K562 (cell line): ENCODE results near the gene HEATR3. TPM values are rescaled to one million over a fixed set of nuclear protein-coding genes. Genes with fewer than 3 reads are reported as not detected.
A peak's percentile ranks its signal among the peaks of the same experiment; 100 is the strongest.

Experiments used
- ATF3 ChIP-seq, 2 experiments: fragments of 450-650 bp in 1 of 2; sonication (generic) in 1 of 2; formaldehyde crosslinking in 1 of 2; IDR thresholded peaks in 1 of 2; conservative IDR thresholded peaks in 1 of 2; 2 replicates each; pipeline versions ENCODE4 v1.6.1 to v1.8.1; 2016 to 2023; ENCODE audit warnings: mild to moderate bottlenecking in 2 of 2, moderate library complexity in 2 of 2, inconsistent platforms in 1 of 2, missing genetic modification reagents in 1 of 2
- CBFA2T3 ChIP-seq: fragments of 450-650 bp; IDR thresholded peaks from 2 replicates; pipeline ENCODE4 v1.6.1; 2017
- FIP1L1 ChIP-seq: fragments of 200-400 bp; formaldehyde crosslinking; IDR thresholded peaks from 2 replicates; pipeline ENCODE4 v1.6.1; 2018; ENCODE audit warnings: mild to moderate bottlenecking, low read depth, low read length; ENCODE audit not compliant: poor library complexity, severe bottlenecking
- GATAD2B ChIP-seq: fragments of 450-650 bp; IDR thresholded peaks from 2 replicates; pipeline ENCODE4 v1.6.1; 2017; ENCODE audit warnings: mild to moderate bottlenecking, borderline replicate concordance
- HDAC1 ChIP-seq, 2 experiments: fragments of 450-650 bp; IDR thresholded peaks; 2 replicates each; pipeline ENCODE4 v1.6.1; 2016 to 2017; ENCODE audit warnings: inconsistent platforms in 1 of 2, mild to moderate bottlenecking in 1 of 2, moderate library complexity in 1 of 2
- HDGF ChIP-seq: fragments of 450-650 bp; IDR thresholded peaks from 2 replicates; pipeline ENCODE4 v1.6.1; 2016
- MTF1 ChIP-seq: fragments of 250-450 bp; sonication (Bioruptor Pico); IDR thresholded peaks from 2 replicates; pipeline ENCODE4 v1.9.0; 2021; ENCODE audit warnings: moderate library complexity, mild to moderate bottlenecking, inconsistent platforms, borderline replicate concordance
- NFIX ChIP-seq: fragments of 250-450 bp; sonication (Bioruptor Pico); IDR thresholded peaks from 2 replicates; pipeline ENCODE4 v1.4.0; 2020; ENCODE audit warnings: low read depth, mild to moderate bottlenecking, moderate library complexity
- NR0B1 ChIP-seq: fragments of 450-650 bp; IDR thresholded peaks from one replicate; pipeline ENCODE4 v1.6.1; 2018; ENCODE audit warnings: mild to moderate bottlenecking, moderate library complexity; ENCODE audit not compliant: partially characterized antibody
- PHTF2 ChIP-seq: fragments of 250-450 bp; sonication (Bioruptor Pico); IDR thresholded peaks from 2 replicates; pipeline ENCODE4 v1.5.0; 2021; ENCODE audit warnings: mild to moderate bottlenecking
- SMARCE1 ChIP-seq: fragments of 450-650 bp; IDR thresholded peaks from 2 replicates; pipeline ENCODE4 v1.7.1; 2016; ENCODE audit warnings: mild to moderate bottlenecking
- SOX6 ChIP-seq: fragments of 450-650 bp; IDR thresholded peaks from 2 replicates; pipeline ENCODE4 v1.6.1; 2014; ENCODE audit warnings: mild to moderate bottlenecking
- STAG1 ChIP-seq: sonication (generic); formaldehyde crosslinking; IDR thresholded peaks from 2 replicates; pipeline ENCODE4 v1.5.0; 2020; ENCODE audit warnings: missing genetic modification reagents, borderline replicate concordance
- SUPT5H ChIP-seq: fragments of 450-650 bp; IDR thresholded peaks from 2 replicates; pipeline ENCODE4 v1.6.1; 2016
- TAF9B ChIP-seq: fragments of 450-650 bp; IDR thresholded peaks from 2 replicates; pipeline ENCODE4 v1.6.1; 2018; ENCODE audit warnings: mild to moderate bottlenecking; ENCODE audit not compliant: partially characterized antibody
- TBL1XR1 ChIP-seq, 2 experiments: IDR thresholded peaks; 2 replicates each; pipeline ENCODE4 v1.6.1; 2012; ENCODE audit warnings: improper control_type of control experiment in 2 of 2, low read length in 2 of 2, mild to moderate bottlenecking in 1 of 2
- TGIF2 ChIP-seq: sonication (generic); formaldehyde crosslinking; IDR thresholded peaks from 2 replicates; pipeline ENCODE4 v1.8.1; 2022; ENCODE audit warnings: mild to moderate bottlenecking, missing genetic modification reagents, moderate library complexity
- THAP12 ChIP-seq: fragments of 250-450 bp; sonication (Bioruptor Pico); IDR thresholded peaks from 2 replicates; pipeline ENCODE4 v1.9.0; 2021; ENCODE audit warnings: mild to moderate bottlenecking, inconsistent platforms
- ZKSCAN3 ChIP-seq: fragments of 250-450 bp; sonication (Bioruptor Pico); IDR thresholded peaks from 2 replicates; pipeline ENCODE4 v1.4.0; 2020
- ZNF253 ChIP-seq: fragments of 250-450 bp; sonication (Bioruptor Pico); conservative IDR thresholded peaks from 2 replicates; pipeline ENCODE4 v1.6.1; 2021; ENCODE audit warnings: mild to moderate bottlenecking
- ZNF444 ChIP-seq: fragments of 250-450 bp; sonication (Bioruptor Pico); IDR thresholded peaks from 2 replicates; pipeline ENCODE4 v1.4.0; 2020; ENCODE audit warnings: mild to moderate bottlenecking, moderate library complexity
- ZNF449 ChIP-seq: fragments of 250-450 bp; sonication (Bioruptor Pico); IDR thresholded peaks from 2 replicates; pipeline ENCODE4 v1.8.0; 2022; ENCODE audit warnings: moderate library complexity, mild to moderate bottlenecking, inconsistent platforms
- ZNF75A ChIP-seq: fragments of 450-650 bp; formaldehyde crosslinking; IDR thresholded peaks from 2 replicates; pipeline ENCODE4 v1.4.0; 2020; ENCODE audit warnings: mild to moderate bottlenecking
- ZNF764 ChIP-seq: fragments of 250-450 bp; sonication (Bioruptor Pico); IDR thresholded peaks from 2 replicates; pipeline ENCODE4 v1.4.0; 2020; ENCODE audit warnings: low read depth, mild to moderate bottlenecking, moderate library complexity
- polyA plus RNA-seq, 8 experiments: library from polyadenylated mRNA; depleted of rRNA in 4 of 8; stranded (reverse) in 5 of 8; unstranded in 3 of 8; fragments of >200 nt; fragmentation: Nextera tagmentation in 2 of 8; fragmentation: Illumina TruSeq in 1 of 8; extraction: Ambion mirVana in 2 of 8; extraction: Trizol in 1 of 8; gene quantifications; 2 replicates each; pipeline versions ENCODE4 v1.2.1 to v1.2.3, GENCODE V29; 2011 to 2014; ENCODE audit warnings: inconsistent platforms in 1 of 8, missing spikeins in 1 of 8
- total RNA-seq, 7 experiments: library from RNA; depleted of rRNA in 6 of 7; stranded (reverse); fragments of >200 nt in 6 of 7; fragmentation: Illumina TruSeq in 2 of 7; extraction: Trizol in 2 of 7; gene quantifications; 2 replicates each; pipeline versions ENCODE4 v1.2.1 to v1.2.3, GENCODE V29; 2011 to 2021; ENCODE audit warnings: low replicate concordance in 1 of 7

HEATR3 gene
- total and polyA plus RNA-seq, 9 of the 15 experiments (the other 6 are each of a cell fraction or from before 2014, with no cell fraction given) = 1.7 to 30.2 (median 18.8) TPM

GRCh38 chr16:50024684-50025536, 40.9 kb upstream of the HEATR3 start, which contains the start of gene CNEP1R1 (continued):
- TF ChIP-seq ATF3 (IDR thresholded peaks at IDR 0.05) (no peak), ATF3 (CRISPR knock-in tag; conservative IDR thresholded peaks at IDR 0.05) (no peak), ZNF449 (no peak), CBFA2T3 (0 out of 2 replicates have a peak, but pooled peaks have one; percentile 3), SOX6 (peak; percentile 40; the same call in 1 of the 2 replicates), GATAD2B (no peak), THAP12 (no peak; the same call in 1 of the 2 replicates), ZNF75A (CRISPR knock-in tag) (no peak), MTF1 (CRISPR knock-in tag) (no peak), NR0B1 (no peak), FIP1L1 (no peak), TBL1XR1 (IDR thresholded peaks at IDR 0.05; ENCODE audit: low read length in 2 of 2) (no peak; a peak in 1 of 4 replicates), NFIX (CRISPR knock-in tag) (no peak), PHTF2 (CRISPR knock-in tag) (no peak), STAG1 (CRISPR knock-in tag) (peak; percentile 85; the same call in 1 of the 2 replicates), HDGF (no peak), TGIF2 (CRISPR knock-in tag) (no peak), ZNF764 (peak; percentile 91), SMARCE1 (no peak), ZNF253 (CRISPR knock-in tag) (no peak), TAF9B (no peak), ZKSCAN3 (CRISPR knock-in tag) (no peak), ZNF444 (CRISPR knock-in tag) (no peak), SUPT5H (peak; percentile 75), HDAC1 (IDR thresholded peaks at IDR 0.05) (peak in 1 of 2 experiments; percentile 66; a peak in 2 of 4 replicates)
